H1 (cell line): ENCODE data around the gene SPCS3. TPM values are rescaled to one million over a fixed set of nuclear protein-coding genes. Genes with fewer than 3 reads are reported as not detected.

Experiments
- CTCF ChIA-PET: fragments of 300-600 bp; sonication (Branson Sonifier 250); formaldehyde crosslinking; loops from one replicate; lab custom pipeline; 2021; ENCODE audit not compliant: partially characterized antibody; lab: Charles Lee
- POLR2A ChIA-PET: fragments of 300-600 bp; sonication (Branson Sonifier 250); formaldehyde crosslinking; loops from one replicate; lab custom pipeline; 2021; ENCODE audit warnings: inconsistent platforms; ENCODE audit not compliant: partially characterized antibody; lab: Charles Lee
- DNase-seq, 2 experiments: peaks; one replicate each; pipeline versions ENCODE4 v3.0.0 to v3.0.0-alpha.2; 2010 to 2022; ENCODE audit warnings: low spot score in 2 of 2, low read depth in 1 of 2, mixed read lengths in 1 of 2
- FAIRE-seq: peaks from 2 replicates; lab custom pipeline; 2011; peaks lifted over from hg19 to GRCh38; lab: Jason Lieb, UNC
- H2AFZ ChIP-seq: 2 replicates; pipeline ENCODE4 v1.8.1; 2012; ENCODE audit warnings: low read length, inconsistent platforms
- H2AK5ac ChIP-seq: 2 replicates; pipeline ENCODE4 v1.6.1; 2013; ENCODE audit warnings: low read depth, low read length
- H2BK120ac ChIP-seq: replicated peaks from 2 replicates; pipeline ENCODE3; 2013; ENCODE audit warnings: low read depth, low read length, inconsistent platforms
- H2BK12ac ChIP-seq: 2 replicates; pipeline ENCODE4 v1.6.1; 2013; ENCODE audit warnings: low read depth, low read length
- H2BK15ac ChIP-seq: 2 replicates; pipeline ENCODE4 v1.6.1; 2013; ENCODE audit warnings: low read length
- H2BK20ac ChIP-seq: 2 replicates; pipeline ENCODE4 v1.6.1; 2013; ENCODE audit warnings: low read length
- H2BK5ac ChIP-seq: 2 replicates; pipeline ENCODE4 v1.6.1; 2013; ENCODE audit warnings: low read depth, low read length
- H3K14ac ChIP-seq: 2 replicates; pipeline ENCODE4 v1.6.1; 2013; ENCODE audit warnings: inconsistent platforms; ENCODE audit not compliant: insufficient read length
- H3K18ac ChIP-seq: 2 replicates; pipeline ENCODE4 v1.6.1; 2013; ENCODE audit warnings: low read length; ENCODE audit errors: extremely low read depth
- H3K23ac ChIP-seq: 2 replicates; pipeline ENCODE4 v1.6.1; 2013; ENCODE audit warnings: inconsistent platforms; ENCODE audit not compliant: insufficient read length
- H3K23me2 ChIP-seq: 2 replicates; pipeline ENCODE4 v1.6.1; 2013; ENCODE audit warnings: low read depth, low read length
- H3K27ac ChIP-seq: 2 replicates; pipeline ENCODE4 v1.6.1; 2011; ENCODE audit warnings: low read depth, low read length, inconsistent platforms
- H3K27me3 ChIP-seq, 4 experiments: replicated peaks in 1 of 4; 1 replicate in 1 of 4; 2 replicates in 3 of 4; pipeline versions ENCODE4 v1.6.1 to v1.8.1; 2011 to 2013; ENCODE audit warnings: low read length in 3 of 4, mild to moderate bottlenecking in 3 of 4, inconsistent platforms in 2 of 4, mixed read lengths in 2 of 4, moderate library complexity in 1 of 4; ENCODE audit not compliant: control insufficient read depth in 3 of 4, insufficient read depth in 3 of 4; ENCODE audit errors: extremely low read depth in 1 of 4
- H3K36me3 ChIP-seq, 4 experiments: 2 replicates each; pipeline versions ENCODE4 v1.6.1 to v1.8.1; 2011 to 2013; ENCODE audit warnings: mild to moderate bottlenecking in 4 of 4, low read length in 3 of 4, moderate library complexity in 2 of 4, control low read depth in 1 of 4, inconsistent platforms in 1 of 4; ENCODE audit not compliant: insufficient read depth in 4 of 4, control insufficient read depth in 2 of 4
- H3K4ac ChIP-seq: replicated peaks from 2 replicates; pipeline ENCODE3; 2013; ENCODE audit warnings: low read length, low read depth, mixed read lengths, inconsistent platforms; ENCODE audit not compliant: insufficient read length
- H3K4me1 ChIP-seq, 4 experiments: replicated peaks in 1 of 4; 1 replicate in 1 of 4; 2 replicates in 3 of 4; pipeline versions ENCODE4 v1.6.1 to v1.8.1; 2011 to 2013; ENCODE audit warnings: low read length in 3 of 4, inconsistent platforms in 2 of 4, mixed read lengths in 1 of 4; ENCODE audit not compliant: insufficient read depth in 4 of 4, control insufficient read depth in 3 of 4
- H3K4me2 ChIP-seq, 2 experiments: 2 replicates each; pipeline versions ENCODE4 v1.6.1 to v1.8.1; 2011 to 2013; ENCODE audit warnings: low read depth in 2 of 2, low read length in 2 of 2, control low read depth in 1 of 2, inconsistent platforms in 1 of 2, mild to moderate bottlenecking in 1 of 2; ENCODE audit not compliant: insufficient read depth in 1 of 2
- H3K4me3 ChIP-seq, 4 experiments: fragments of 200-600, 300-600 bp in 1 of 4; sonication (generic), shearing (Covaris generic), sonication (Bioruptor Twin) in 1 of 4; 2 replicates each; pipeline versions ENCODE4 v1.5.1 to v1.8.1; 2011 to 2016; ENCODE audit warnings: low read length in 4 of 4, low read depth in 3 of 4, control low read depth in 2 of 4, inconsistent platforms in 2 of 4, mild to moderate bottlenecking in 2 of 4, mixed read lengths in 1 of 4, moderate library complexity in 1 of 4; ENCODE audit not compliant: insufficient read depth in 2 of 4; ENCODE audit errors: extremely low read depth in 1 of 4
- H3K56ac ChIP-seq: replicated peaks from 2 replicates; pipeline ENCODE3; 2013; ENCODE audit warnings: low read depth, mild to moderate bottlenecking, mixed read lengths, low read length, inconsistent platforms; ENCODE audit not compliant: insufficient read length
- H3K79me1 ChIP-seq: 2 replicates; pipeline ENCODE4 v1.6.1; 2013; ENCODE audit warnings: low read depth, low read length, control low read depth
- H3K79me2 ChIP-seq, 2 experiments: 2 replicates each; pipeline versions ENCODE4 v1.6.1 to v1.8.1; 2012 to 2013; ENCODE audit warnings: low read length in 2 of 2, mild to moderate bottlenecking in 2 of 2, inconsistent platforms in 1 of 2; ENCODE audit not compliant: insufficient read depth in 2 of 2, control insufficient read depth in 1 of 2
- H3K9ac ChIP-seq, 4 experiments: replicated peaks in 1 of 4; 1 replicate in 1 of 4; 2 replicates in 3 of 4; pipeline versions ENCODE4 v1.6.1 to v1.8.1; 2011 to 2013; ENCODE audit warnings: low read depth in 3 of 4, low read length in 3 of 4, control low read depth in 2 of 4, mild to moderate bottlenecking in 2 of 4, moderate library complexity in 2 of 4, inconsistent platforms in 1 of 4; ENCODE audit errors: extremely low read depth in 1 of 4
- H3K9me3 ChIP-seq, 2 experiments: 2 replicates each; pipeline versions ENCODE4 v1.6.1 to v1.8.1; 2012 to 2013; ENCODE audit warnings: mild to moderate bottlenecking in 2 of 2, moderate library complexity in 2 of 2, control low read depth in 1 of 2, inconsistent platforms in 1 of 2, low read depth in 1 of 2, low read length in 1 of 2, mixed read lengths in 1 of 2; ENCODE audit not compliant: insufficient read depth in 2 of 2
- H4K20me1 ChIP-seq, 2 experiments: replicated peaks in 1 of 2; 2 replicates each; pipeline versions ENCODE3 to v1.8.1; 2011 to 2013; ENCODE audit warnings: inconsistent platforms in 2 of 2, low read length in 2 of 2, mild to moderate bottlenecking in 1 of 2; ENCODE audit not compliant: insufficient read depth in 2 of 2, control insufficient read depth in 1 of 2
- H4K5ac ChIP-seq: 2 replicates; pipeline ENCODE4 v1.6.1; 2013; ENCODE audit warnings: low read length, low read depth, mixed read lengths, inconsistent platforms; ENCODE audit not compliant: insufficient read length
- H4K8ac ChIP-seq: 2 replicates; pipeline ENCODE4 v1.8.0; 2013; ENCODE audit warnings: mild to moderate bottlenecking, moderate library complexity, low read length, inconsistent platforms; ENCODE audit not compliant: insufficient read depth; ENCODE audit errors: extremely low read depth
- H4K91ac ChIP-seq: replicated peaks from 2 replicates; pipeline ENCODE3; 2013; ENCODE audit warnings: low read length, mixed read lengths, inconsistent platforms; ENCODE audit not compliant: insufficient read length
- ASH2L ChIP-seq: fragments of 200-600, 300-600 bp; sonication (generic); IDR thresholded peaks from one replicate; pipeline ENCODE4 v1.7.1; 2017; ENCODE audit warnings: low read length
- CREB1 ChIP-seq: IDR thresholded peaks from 2 replicates; pipeline ENCODE4 v1.6.1; 2012; ENCODE audit warnings: inconsistent platforms
- EZH2 ChIP-seq: fragments of 200-600 bp; sonication (generic); IDR thresholded peaks from 2 replicates; pipeline ENCODE4 v1.7.1; 2012; ENCODE audit warnings: low read depth, mild to moderate bottlenecking, moderate library complexity, low read length, inconsistent platforms; ENCODE audit not compliant: severe bottlenecking
- FOSL1 ChIP-seq: IDR thresholded peaks from 2 replicates; pipeline ENCODE4 v1.6.1; 2011; ENCODE audit warnings: mild to moderate bottlenecking, low read depth, low read length, moderate library complexity; ENCODE audit not compliant: insufficient read depth
- GABPA ChIP-seq: IDR thresholded peaks from 2 replicates; pipeline ENCODE4 v1.6.1; 2011; ENCODE audit warnings: mild to moderate bottlenecking, low read length, moderate library complexity, borderline replicate concordance; ENCODE audit not compliant: insufficient read depth
- GTF2F1 ChIP-seq: IDR thresholded peaks from 2 replicates; pipeline ENCODE4 v1.6.1; 2012; ENCODE audit warnings: low read depth, low read length, improper control_type of control experiment, borderline replicate concordance
- JUND ChIP-seq: IDR thresholded peaks from 2 replicates; pipeline ENCODE4 v1.6.1; 2011; ENCODE audit warnings: mild to moderate bottlenecking, improper control_type of control experiment, low read length
- KDM1A ChIP-seq: fragments of 200-600, 300-600 bp; sonication (generic); IDR thresholded peaks from 2 replicates; pipeline ENCODE4 v1.7.1; 2016; ENCODE audit warnings: mild to moderate bottlenecking, low read length, borderline replicate concordance
- PHF8 ChIP-seq: fragments of 200-600 bp; sonication (generic); conservative IDR thresholded peaks from 2 replicates; pipeline ENCODE4 v1.7.1; 2012; ENCODE audit warnings: low read depth, mild to moderate bottlenecking, inconsistent platforms, low read length, moderate library complexity
- POLR2A ChIP-seq, 2 experiments: IDR thresholded peaks; 1 replicate in 1 of 2; 2 replicates in 1 of 2; pipeline ENCODE4 v1.6.1; 2011; ENCODE audit warnings: low read depth in 2 of 2, low read length in 2 of 2, mild to moderate bottlenecking in 2 of 2; ENCODE audit errors: control extremely low read depth in 1 of 2
- POU5F1 ChIP-seq: IDR thresholded peaks from 2 replicates; pipeline ENCODE4 v1.6.1; 2011; ENCODE audit warnings: low read depth, mild to moderate bottlenecking, low read length, moderate library complexity
- RNF2 ChIP-seq: fragments of 200-900, 300-1000 bp; sonication (generic); IDR thresholded peaks from 2 replicates; pipeline ENCODE4 v1.7.1; 2016; ENCODE audit warnings: borderline replicate concordance, low read depth, mild to moderate bottlenecking, antibody characterized with exemption, low read length; ENCODE audit not compliant: poor library complexity, severe bottlenecking; ENCODE audit errors: missing control alignments
- RXRA ChIP-seq: IDR thresholded peaks from 2 replicates; pipeline ENCODE4 v1.6.1; 2011; ENCODE audit warnings: low read depth, mild to moderate bottlenecking, low read length, moderate library complexity; ENCODE audit not compliant: insufficient read depth
- SIRT6 ChIP-seq: IDR thresholded peaks from one replicate; pipeline ENCODE4 v1.7.1; 2012; ENCODE audit warnings: low read length, inconsistent platforms
- TCF12 ChIP-seq: IDR thresholded peaks from 2 replicates; pipeline ENCODE4 v1.6.1; 2011; ENCODE audit warnings: low read depth, mild to moderate bottlenecking, low read length
- WGBS, 2 experiments: shearing (Covaris generic) in 1 of 2; methylation state at CpG; one replicate each; pipeline versions ENCODE4 v1.1.6 to v1.1.7; 2013 to 2015; ENCODE audit warnings: low lambda C conversion rate in 2 of 2, mixed read lengths in 2 of 2, inconsistent platforms in 1 of 2, low coverage in 1 of 2, missing lambda C conversion rate in 1 of 2; ENCODE audit not compliant: insufficient replicate concordance in 2 of 2, insufficient coverage in 1 of 2, insufficient read length in 1 of 2; ENCODE audit errors: extremely low coverage in 1 of 2, missing lambda C conversion rate in 1 of 2; 5-methylcytosine and 5-hydroxymethylcytosine counted together
- polyA plus RNA-seq, 7 experiments: library from polyadenylated mRNA; depleted of rRNA in 3 of 7; stranded (reverse) in 5 of 7; unstranded in 2 of 7; fragments of >200 nt in 5 of 7; fragments of 200-250 nt in 2 of 7; gene quantifications; 1 replicate in 5 of 7; 2 replicates in 1 of 7; 4 replicates in 1 of 7; pipeline versions ENCODE4 v1.2.1 to v1.2.3, GENCODE V29; 2011 to 2013; ENCODE audit warnings: missing spikeins in 2 of 7, mixed read lengths in 2 of 7
- total RNA-seq: library from RNA; stranded (reverse); fragmentation: NEBNext Ultra II Directional; extraction: Animal tissue kit (Norgen Biotek cat#: 25700); gene quantifications from 2 replicates; pipeline ENCODE4 v1.2.1, GENCODE V29; 2021

SPCS3 gene
- total and polyA plus RNA-seq, 2 of the 8 experiments (the other 6 are each of a cell fraction or from before 2014, with no cell fraction given), result 18.4 to 117 TPM

- CTCF ChIA-PET, result interaction anchor here (0.7 kb wide), 1 partner anchor 367 kb away, joined by 4 read pairs; no protein-coding TSS in a partner anchor
- no peak overlapping the region for H2BK15ac ChIP-seq
- TF ChIP-seq RNF2 (no peak), POLR2A (IDR thresholded peaks at IDR 0.05; ENCODE audit: control extremely low read depth in 1 of 2, low read depth in 2 of 2, low read length in 2 of 2) (no peak), KDM1A (no peak), TCF12 (no peak), CREB1 (no peak), SIRT6 (no peak), POU5F1 (no peak), GABPA (no peak), PHF8 (no peak), ASH2L (no peak), GTF2F1 (no peak), FOSL1 (no peak), RXRA (no peak), EZH2 (no peak), JUND (no peak)
These were observed 1.2 kb downstream of the SPCS3 start for GRCh38 chr4:176320976-176321361.

More at GRCh38 chr4:176320976-176321361, 1.2 kb downstream of the SPCS3 start:
- H3K23ac ChIP-seq, result no peak overlapping the region
- DNase-seq, result no peak
- no peak overlapping the region for H2BK120ac ChIP-seq
- H3K56ac ChIP-seq, result no peak overlapping the region
- H3K27ac ChIP-seq, result no peak overlapping the region
- H4K20me1 ChIP-seq, result peaks cover 0 to 4% of the 10 kb centered on the region in 2 experiments
- H3K4me1 ChIP-seq, result no peaks in the 10 kb centered on the region; a peak in 1 of 7 replicates
- FAIRE-seq, result no peak
- no peak overlapping the region for H2BK20ac ChIP-seq
- H3K14ac ChIP-seq, result no peak overlapping the region
- no peak overlapping the region for H2BK12ac ChIP-seq
- H3K36me3 ChIP-seq, result no peaks in the 10 kb centered on the region
- WGBS, 2 experiments, result 27% methylated on average over 6 of the region's 6 CpGs; no CpG with 5 or more reads in 1 of the 2 experiments
- H3K4me2 ChIP-seq, result peak overlapping the region; percentile 68 to 70
- H4K8ac ChIP-seq, result no peak overlapping the region
- no peak overlapping the region for H4K5ac ChIP-seq
- H2AK5ac ChIP-seq, result no peak overlapping the region
- no peak overlapping the region for H4K91ac ChIP-seq
- H3K9me3 ChIP-seq, result no peaks in the 10 kb centered on the region
- H3K4ac ChIP-seq, result no peak overlapping the region
- H2AFZ ChIP-seq, result no peak overlapping the region
- H3K79me2 ChIP-seq, result peaks cover 3 to 54% of the 10 kb centered on the region in 2 experiments
- H2BK5ac ChIP-seq, result no peak overlapping the region
- H3K9ac ChIP-seq, result peak overlapping the region in 1 of 4 experiments; percentile 90; a peak in 2 of 7 replicates
- H3K27me3 ChIP-seq, result no peaks in the 10 kb centered on the region
- H3K4me3 ChIP-seq, result peak overlapping the region; percentile 75 to 99 (median 92)
- no peak overlapping the region for H3K18ac ChIP-seq
- peaks cover 9% of the 10 kb centered on the region for H3K23me2 ChIP-seq
- H3K79me1 ChIP-seq, result no peaks in the 10 kb centered on the region
- POLR2A ChIA-PET, result interaction anchor here (0.8 to 1.1 kb wide), 2 partner anchors 12 to 22 kb away, joined by 3 to 5 read pairs; no protein-coding TSS in a partner anchor
